ENCODE measurements around the gene C1QL1.
"Not testable (repeated sequence)": the region's sequence is repeated elsewhere in the genome, so short reads cannot be mapped to it uniquely, and the experiment has no call there.

C1QL1 gene

GRCh38 chr17:44960691-44961090 is 7.4 kb downstream of the C1QL1 start:
- DNase-seq (ENCODE audit: low spot score) = no peak

GRCh38 chr17:44959821-44960531 is 8.1 kb downstream of the C1QL1 start:
- DNase-seq (ENCODE audit: low spot score) = peak; percentile 65

- DNase-seq (ENCODE audit: low spot score) = peak; percentile 37
Measured at GRCh38 chr17:44956998-44957981, 10.8 kb downstream of the C1QL1 start.

- peak; percentile 55 for DNase-seq (ENCODE audit: low spot score)
Measured at GRCh38 chr17:44955674-44956425, 12.3 kb downstream of the C1QL1 start.

- peak; percentile 53 for DNase-seq (ENCODE audit: low spot score)
Measured at GRCh38 chr17:44952946-44953475, 15.1 kb downstream of the C1QL1 start.

GRCh38 chr17:44948315-44948795 is 19.7 kb downstream of the C1QL1 start:
- DNase-seq (ENCODE audit: low spot score) = peak; percentile 4

GRCh38 chr17:44947461-44948314 is 20.4 kb downstream of the C1QL1 start, which contains the start of gene KIF18B:
Gene KIF18B, minus strand, starts transcription at chr17:44947773. Its CDS starts 11,429 bp downstream, at chr17:44936344.
- peak; percentile 89 for DNase-seq (ENCODE audit: low spot score)

- DNase-seq (ENCODE audit: low spot score) = not testable (repeated sequence)
Measured at GRCh38 chr17:44945652-44946051, 22.5 kb downstream of the C1QL1 start.

- DNase-seq (ENCODE audit: low spot score) = no peak
Measured at GRCh38 chr17:44942456-44942855, 25.6 kb downstream of the C1QL1 start.

- DNase-seq (ENCODE audit: low spot score) = no peak
Measured at GRCh38 chr17:44941712-44942331, 26.3 kb downstream of the C1QL1 start.

- no peak for DNase-seq (ENCODE audit: low spot score)
Measured at GRCh38 chr17:44940768-44941167, 27.3 kb downstream of the C1QL1 start.

GRCh38 chr17:44940317-44940716 is 27.8 kb downstream of the C1QL1 start:
- no peak for DNase-seq (ENCODE audit: low spot score)

GRCh38 chr17:44935116-44935515 is 33.0 kb downstream of the C1QL1 start:
- DNase-seq (ENCODE audit: low spot score) = peak; percentile 60

GRCh38 chr17:44934745-44935105 is 33.4 kb downstream of the C1QL1 start:
- no peak for DNase-seq (ENCODE audit: low spot score)

GRCh38 chr17:44933824-44934744 is 34.0 kb downstream of the C1QL1 start:
- peak; percentile 53 for DNase-seq (ENCODE audit: low spot score)

GRCh38 chr17:44932787-44933097 is 35.4 kb downstream of the C1QL1 start:
- DNase-seq (ENCODE audit: low spot score) = peak; percentile 40

GRCh38 chr17:44932096-44932786 is 35.9 kb downstream of the C1QL1 start:
- DNase-seq (ENCODE audit: low spot score) = peak; percentile 60

- DNase-seq (ENCODE audit: low spot score) = peak; percentile 44
Measured at GRCh38 chr17:44931376-44931775, 36.7 kb downstream of the C1QL1 start.

- DNase-seq (ENCODE audit: low spot score) = peak; percentile 26
Measured at GRCh38 chr17:44930667-44931066, 37.4 kb downstream of the C1QL1 start.
